ENCODE results near the gene COX7B2.

The COX7B2 gene

GRCh38 chr4:46950826-46951225 is 41.8 kb upstream of the COX7B2 start:
- H3K9me2 ChIP-seq (replicated peaks; ENCODE audit: low read depth, low read length), result no peaks in the 10 kb centered on the region
- no peak overlapping the region for H3K4me2 ChIP-seq (ENCODE audit: low read depth, low read length, poor library complexity, severe bottlenecking)
- no peaks in the 10 kb centered on the region for H3K36me3 ChIP-seq (ENCODE audit: insufficient read depth, low read length)
- TF ChIP-seq CTCF (conservative IDR thresholded peaks at IDR 0.05; ENCODE audit: low read length) (no peak), EZH2phosphoT487 (IDR thresholded peaks at IDR 0.05; ENCODE audit: borderline replicate concordance) (no peak)
- H2AFZ ChIP-seq (ENCODE audit: low read length), result no peak overlapping the region
- H3K4me3 ChIP-seq (ENCODE audit: low read length, poor library complexity, severe bottlenecking), result no peak overlapping the region
- no peaks in the 10 kb centered on the region for H3K9me3 ChIP-seq (ENCODE audit: insufficient read depth, low read depth, low read length)
- H3K79me2 ChIP-seq (ENCODE audit: insufficient read depth, low read length), result no peaks in the 10 kb centered on the region
- no peaks in the 10 kb centered on the region for H3F3A ChIP-seq (ENCODE audit: low read depth)
- no peak overlapping the region for H3K9ac ChIP-seq (ENCODE audit: low read depth, low read length, poor library complexity, severe bottlenecking)
- H3K27me3 ChIP-seq (ENCODE audit: insufficient read depth, low read length, poor library complexity, severe bottlenecking), result no peaks in the 10 kb centered on the region
- H4K20me1 ChIP-seq (ENCODE audit: insufficient read depth, low read length, poor library complexity, severe bottlenecking), result no peaks in the 10 kb centered on the region
- H3K4me1 ChIP-seq (ENCODE audit: insufficient read depth, low read length, poor library complexity, severe bottlenecking), result no peaks in the 10 kb centered on the region

GRCh38 chr4:46949822-46950221 is 40.8 kb upstream of the COX7B2 start:
- Histone ChIP-seq H3K27me3 (ENCODE audit: insufficient read depth, low read length, poor library complexity, severe bottlenecking) (no peaks in the 10 kb centered on the region), H3F3A (ENCODE audit: low read depth) (no peaks in the 10 kb centered on the region), H3K4me3 (ENCODE audit: low read length, poor library complexity, severe bottlenecking) (no peak overlapping the region), H3K4me2 (ENCODE audit: low read depth, low read length, poor library complexity, severe bottlenecking) (no peak overlapping the region), H4K20me1 (ENCODE audit: insufficient read depth, low read length, poor library complexity, severe bottlenecking) (no peaks in the 10 kb centered on the region), H3K4me1 (ENCODE audit: insufficient read depth, low read length, poor library complexity, severe bottlenecking) (no peaks in the 10 kb centered on the region), H3K36me3 (ENCODE audit: insufficient read depth, low read length) (no peaks in the 10 kb centered on the region), H3K9me2 (replicated peaks; ENCODE audit: low read depth, low read length) (no peaks in the 10 kb centered on the region), H2AFZ (ENCODE audit: low read length) (no peak overlapping the region), H3K79me2 (ENCODE audit: insufficient read depth, low read length) (no peaks in the 10 kb centered on the region), H3K9me3 (ENCODE audit: insufficient read depth, low read depth, low read length) (no peaks in the 10 kb centered on the region), H3K9ac (ENCODE audit: low read depth, low read length, poor library complexity, severe bottlenecking) (no peak overlapping the region)
- TF ChIP-seq CTCF (conservative IDR thresholded peaks at IDR 0.05; ENCODE audit: low read length), result no peak
- TF ChIP-seq EZH2phosphoT487 (IDR thresholded peaks at IDR 0.05; ENCODE audit: borderline replicate concordance), result no peak

- no peak overlapping the region for H3K9ac ChIP-seq (ENCODE audit: low read depth, low read length, poor library complexity, severe bottlenecking)
- H4K20me1 ChIP-seq (ENCODE audit: insufficient read depth, low read length, poor library complexity, severe bottlenecking), result no peaks in the 10 kb centered on the region
- no peaks in the 10 kb centered on the region for H3K9me3 ChIP-seq (ENCODE audit: insufficient read depth, low read depth, low read length)
- no peaks in the 10 kb centered on the region for H3K4me1 ChIP-seq (ENCODE audit: insufficient read depth, low read length, poor library complexity, severe bottlenecking)
- no peak overlapping the region for H3K4me3 ChIP-seq (ENCODE audit: low read length, poor library complexity, severe bottlenecking)
- TF ChIP-seq CTCF (conservative IDR thresholded peaks at IDR 0.05; ENCODE audit: low read length) (no peak), EZH2phosphoT487 (IDR thresholded peaks at IDR 0.05; ENCODE audit: borderline replicate concordance) (no peak)
- H3K9me2 ChIP-seq (replicated peaks; ENCODE audit: low read depth, low read length), result no peaks in the 10 kb centered on the region
- H3K36me3 ChIP-seq (ENCODE audit: insufficient read depth, low read length), result no peaks in the 10 kb centered on the region
- no peaks in the 10 kb centered on the region for H3K79me2 ChIP-seq (ENCODE audit: insufficient read depth, low read length)
- no peak overlapping the region for H3K4me2 ChIP-seq (ENCODE audit: low read depth, low read length, poor library complexity, severe bottlenecking)
- no peaks in the 10 kb centered on the region for H3F3A ChIP-seq (ENCODE audit: low read depth)
- H2AFZ ChIP-seq (ENCODE audit: low read length), result no peak overlapping the region
- H3K27me3 ChIP-seq (ENCODE audit: insufficient read depth, low read length, poor library complexity, severe bottlenecking), result no peaks in the 10 kb centered on the region
Measured at GRCh38 chr4:46947541-46947940, 38.5 kb upstream of the COX7B2 start.
